Left lung (tissue), 10 donors: Measurements from ENCODE around the gene TTC31. TPM values are rescaled to one million over a fixed set of nuclear protein-coding genes. Genes with fewer than 3 reads are reported as not detected.

Source experiments
- ATAC-seq: fragments of 200-7000 bp; cut with Tn5 transposase; one replicate; pipeline ENCODE4 v1.9.1; 2020; ENCODE audit warnings: moderate library complexity
- DNase-seq, 4 donors: peaks; one replicate each; pipeline ENCODE4 v3.0.0-alpha.2; 2013 to 2020
- H3K27ac ChIP-seq, 2 donors: fragments of 200-600 bp; sonication (generic) in 1 of 2; one replicate each; pipeline versions ENCODE4 v1.5.0 to v1.8.0; 2020 to 2021
- H3K27me3 ChIP-seq, 2 donors: fragments of 200-600 bp; sonication (generic) in 1 of 2; one replicate each; pipeline versions ENCODE4 v1.5.0 to v1.8.0; 2020 to 2021
- H3K36me3 ChIP-seq, 2 donors: fragments of 200-600 bp; sonication (generic) in 1 of 2; one replicate each; pipeline versions ENCODE4 v1.5.0 to v1.8.0; 2020 to 2021
- H3K4me1 ChIP-seq, 2 donors: fragments of 200-600 bp; one replicate each; pipeline ENCODE4 v1.8.0; 2021
- H3K4me3 ChIP-seq, 2 donors: fragments of 200-600 bp; sonication (generic) in 1 of 2; one replicate each; pipeline versions ENCODE4 v1.5.0 to v1.8.0; 2020 to 2021; ENCODE audit warnings: mild to moderate bottlenecking in 1 of 2
- H3K9me3 ChIP-seq, 2 donors: fragments of 200-600 bp; sonication (generic) in 1 of 2; one replicate each; pipeline versions ENCODE4 v1.5.0 to v1.8.0; 2020 to 2021
- CTCF ChIP-seq, 2 donors: fragments of 200-600 bp; sonication (generic) in 1 of 2; IDR thresholded peaks; one replicate each; pipeline versions ENCODE4 v1.5.0 to v1.8.0; 2021; ENCODE audit warnings: antibody characterized with exemption in 2 of 2
- intact Hi-C, 2 donors: fragments of 100-400 bp; cut with DNase I; formaldehyde crosslinking; loops; one replicate each; pipeline versions ENCODE4 v1.11.2 to v1.14.2; 2022
- polyA plus RNA-seq, 6 donors: library from polyadenylated mRNA; unstranded; fragments of 120-200 nt; gene quantifications; one replicate each; pipeline ENCODE4 v1.2.1, GENCODE V29; 2013; ENCODE audit not compliant: insufficient read length in 6 of 6
- total RNA-seq, 2 donors: library from RNA; stranded (reverse); fragmentation: NEBNext Ultra II Directional; extraction: Animal tissue kit (Norgen Biotek cat#: 25700); gene quantifications; one replicate each; pipeline ENCODE4 v1.2.1, GENCODE V29; 2021
- donor health status: DM: no; HTN: yes; CAD: no.
- donor health status: DM: no; HTN: no; CAD: no.

The TTC31 gene
- total and polyA plus RNA-seq, 8 donors = 22.1 to 38.4 (median 33.5) TPM

- intact Hi-C loops = no loop called here
- Histone ChIP-seq H3K36me3 (no peaks in the 10 kb centered on the region), H3K4me3 (no peak overlapping the region), H3K27me3 (no peaks in the 10 kb centered on the region), H3K9me3 (no peaks in the 10 kb centered on the region), H3K4me1 (peaks cover 5 to 6% of the 10 kb centered on the region in 2 donors), H3K27ac (no peak overlapping the region)
- ATAC-seq (no peak), DNase-seq (no peak)
- TF ChIP-seq CTCF (IDR thresholded peaks at IDR 0.05) = no peak
These were observed 32.2 kb upstream of the TTC31 start for GRCh38 chr2:74450570-74451190.

GRCh38 chr2:74454654-74455511 is 28.0 kb upstream of the TTC31 start, which contains the start of gene INO80B:
TSS of gene INO80B (plus strand) at chr2:74455087. CDS start at chr2:74455117, 30 bp downstream.
- intact Hi-C loops = no loop called here
- peak; percentile 94 to 98 (median 96) for DNase-seq

GRCh38 chr2:74457129-74457548 is 25.7 kb upstream of the TTC31 start:
- H3K4me1 ChIP-seq = peaks cover 19 to 40% of the 10 kb centered on the region in 2 donors
- H3K27ac ChIP-seq = peak overlapping the region; percentile 88 to 97
- no peaks in the 10 kb centered on the region for H3K27me3 ChIP-seq
- no peaks in the 10 kb centered on the region for H3K9me3 ChIP-seq
- H3K36me3 ChIP-seq = peaks cover 0 to 15% of the 10 kb centered on the region in 2 donors
- TF ChIP-seq CTCF (IDR thresholded peaks at IDR 0.05) = no peak
- peak overlapping the region; percentile 57 to 74 for H3K4me3 ChIP-seq
- ATAC-seq (no peak), DNase-seq (no peak)
- intact Hi-C loops = no loop called here

More at GRCh38 chr2:74454654-74455511, 28.0 kb upstream of the TTC31 start, which contains the start of gene INO80B:
- Histone ChIP-seq H3K27me3 (no peaks in the 10 kb centered on the region), H3K9me3 (no peaks in the 10 kb centered on the region), H3K4me1 (peaks cover 19 to 37% of the 10 kb centered on the region in 2 donors), H3K4me3 (peak within 1 kb of the TSS; percentile 63 to 77), H3K27ac (peak within 1 kb of the TSS; percentile 53 to 82), H3K36me3 (no peaks in the 10 kb centered on the region)
- peak; percentile 71 for ATAC-seq
- no peak for TF ChIP-seq CTCF (IDR thresholded peaks at IDR 0.05)

GRCh38 chr2:74457549-74458131 is 25.2 kb upstream of the TTC31 start:
- ATAC-seq (peak; percentile 64), DNase-seq (peak in 3 of 4 donors; percentile 72 to 92 (median 83))
- Histone ChIP-seq H3K4me3 (peak overlapping the region; percentile 57 to 74), H3K27me3 (no peaks in the 10 kb centered on the region), H3K4me1 (peaks cover 19 to 40% of the 10 kb centered on the region in 2 donors), H3K9me3 (no peaks in the 10 kb centered on the region), H3K36me3 (peaks cover 0 to 20% of the 10 kb centered on the region in 2 donors), H3K27ac (peak overlapping the region; percentile 88 to 97)
- intact Hi-C loops = no loop called here
- no peak for TF ChIP-seq CTCF (IDR thresholded peaks at IDR 0.05)
